ENCODE measurements around the gene MTHFD1L.
A peak's percentile ranks its signal among the peaks of the same experiment; 100 is the strongest.

Gene MTHFD1L

GRCh38 chr6:150928882-150929281 lies 63.4 kb downstream of the MTHFD1L start:
- H3K4me3 ChIP-seq (ENCODE audit: low read depth, low read length) = no peak overlapping the region
- TF ChIP-seq CTCF (IDR thresholded peaks at IDR 0.05; ENCODE audit: low read depth, low read length) = 0 out of 2 replicates have a peak, but pooled peaks have one; percentile 29

GRCh38 chr6:150929416-150929815 lies 63.9 kb downstream of the MTHFD1L start:
- TF ChIP-seq CTCF (IDR thresholded peaks at IDR 0.05; ENCODE audit: low read depth, low read length) = no peak
- no peak overlapping the region for H3K4me3 ChIP-seq (ENCODE audit: low read depth, low read length)

GRCh38 chr6:150930841-150931240 lies 65.3 kb downstream of the MTHFD1L start:
- no peak for TF ChIP-seq CTCF (IDR thresholded peaks at IDR 0.05; ENCODE audit: low read depth, low read length)
- H3K4me3 ChIP-seq (ENCODE audit: low read depth, low read length) = no peak overlapping the region

GRCh38 chr6:150931405-150931804 lies 65.9 kb downstream of the MTHFD1L start:
- no peak overlapping the region for H3K4me3 ChIP-seq (ENCODE audit: low read depth, low read length)
- TF ChIP-seq CTCF (IDR thresholded peaks at IDR 0.05; ENCODE audit: low read depth, low read length) = no peak

- no peak overlapping the region for H3K4me3 ChIP-seq (ENCODE audit: low read depth, low read length)
- TF ChIP-seq CTCF (IDR thresholded peaks at IDR 0.05; ENCODE audit: low read depth, low read length) = no peak
These were observed 67.5 kb downstream of the MTHFD1L start for GRCh38 chr6:150932996-150933395.

- TF ChIP-seq CTCF (IDR thresholded peaks at IDR 0.05; ENCODE audit: low read depth, low read length) = no peak
- no peak overlapping the region for H3K4me3 ChIP-seq (ENCODE audit: low read depth, low read length)
These were observed 68.9 kb downstream of the MTHFD1L start for GRCh38 chr6:150934380-150934779.

- no peak for TF ChIP-seq CTCF (IDR thresholded peaks at IDR 0.05; ENCODE audit: low read depth, low read length)
- no peak overlapping the region for H3K4me3 ChIP-seq (ENCODE audit: low read depth, low read length)
These were observed 70.6 kb downstream of the MTHFD1L start for GRCh38 chr6:150936021-150936555.
